Nephron (organoid): ENCODE results near the gene ZNF597.

Experiments used
- H3K27ac Mint-ChIP-seq, 3 experiments: 2 replicates each; pipeline ENCODE4 v1.8.0; 2020; ENCODE audit warnings: mixed read lengths in 3 of 3, mild to moderate bottlenecking in 2 of 3, moderate library complexity in 1 of 3
- H3K27me3 Mint-ChIP-seq: 2 replicates; pipeline ENCODE4 v1.8.0; 2021; ENCODE audit warnings: low read depth, mild to moderate bottlenecking, moderate library complexity, mixed read lengths
- H3K36me3 Mint-ChIP-seq: 2 replicates; pipeline ENCODE4 v1.8.0; 2020; ENCODE audit warnings: low read depth, mixed read lengths
- H3K4me1 Mint-ChIP-seq: 2 replicates; pipeline ENCODE4 v1.8.0; 2020; ENCODE audit warnings: mixed read lengths
- H3K4me3 Mint-ChIP-seq, 3 experiments: 2 replicates each; pipeline ENCODE4 v1.8.0; 2020; ENCODE audit warnings: mild to moderate bottlenecking in 3 of 3, mixed read lengths in 3 of 3, moderate library complexity in 2 of 3
- H3K9me3 Mint-ChIP-seq: 2 replicates; pipeline ENCODE4 v1.8.0; 2020; ENCODE audit warnings: mixed read lengths
- TF ChIP-seq, protein P1 (sequence below), 3 experiments: fragments of 200-600 bp; sonication (generic); IDR thresholded peaks; one replicate each; pipeline ENCODE4 v1.5.0; 2021; ENCODE audit warnings: antibody characterized with exemption in 3 of 3; ENCODE audit not compliant: unreplicated experiment in 3 of 3

ZNF597 gene

DNA sequence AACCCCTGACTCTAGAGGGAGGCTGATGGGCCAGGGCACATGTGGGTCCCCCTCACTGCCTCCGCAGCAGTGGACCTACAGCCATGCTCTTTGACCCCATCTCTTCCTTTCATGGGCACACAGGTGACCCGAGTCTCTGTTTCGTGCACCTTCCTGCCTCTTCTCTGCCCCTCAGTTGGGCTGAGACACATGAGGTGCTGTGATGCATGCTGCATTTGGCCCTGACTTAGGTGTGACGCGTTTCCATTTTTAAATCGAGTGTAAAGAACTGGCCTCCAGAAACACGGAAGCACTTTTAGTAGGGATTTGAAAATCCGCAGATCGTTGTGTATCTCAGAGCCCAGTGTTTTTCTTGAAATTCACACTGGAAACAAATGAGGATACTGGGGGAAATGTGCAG lies 27.4 kb upstream of the ZNF597 start:
- Mint-ChIP-seq H3K36me3 (peaks cover 33% of the 10 kb centered on the region), H3K27ac (no peak overlapping the region), H3K9me3 (no peaks in the 10 kb centered on the region), H3K4me3 (no peak overlapping the region), H3K27me3 (no peaks in the 10 kb centered on the region), H3K4me1 (peaks cover 17% of the 10 kb centered on the region)
- TF ChIP-seq, protein P1, sequence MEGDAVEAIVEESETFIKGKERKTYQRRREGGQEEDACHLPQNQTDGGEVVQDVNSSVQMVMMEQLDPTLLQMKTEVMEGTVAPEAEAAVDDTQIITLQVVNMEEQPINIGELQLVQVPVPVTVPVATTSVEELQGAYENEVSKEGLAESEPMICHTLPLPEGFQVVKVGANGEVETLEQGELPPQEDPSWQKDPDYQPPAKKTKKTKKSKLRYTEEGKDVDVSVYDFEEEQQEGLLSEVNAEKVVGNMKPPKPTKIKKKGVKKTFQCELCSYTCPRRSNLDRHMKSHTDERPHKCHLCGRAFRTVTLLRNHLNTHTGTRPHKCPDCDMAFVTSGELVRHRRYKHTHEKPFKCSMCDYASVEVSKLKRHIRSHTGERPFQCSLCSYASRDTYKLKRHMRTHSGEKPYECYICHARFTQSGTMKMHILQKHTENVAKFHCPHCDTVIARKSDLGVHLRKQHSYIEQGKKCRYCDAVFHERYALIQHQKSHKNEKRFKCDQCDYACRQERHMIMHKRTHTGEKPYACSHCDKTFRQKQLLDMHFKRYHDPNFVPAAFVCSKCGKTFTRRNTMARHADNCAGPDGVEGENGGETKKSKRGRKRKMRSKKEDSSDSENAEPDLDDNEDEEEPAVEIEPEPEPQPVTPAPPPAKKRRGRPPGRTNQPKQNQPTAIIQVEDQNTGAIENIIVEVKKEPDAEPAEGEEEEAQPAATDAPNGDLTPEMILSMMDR (IDR thresholded peaks at IDR 0.05; ENCODE audit: unreplicated experiment in 3 of 3), result no peak

DNA sequence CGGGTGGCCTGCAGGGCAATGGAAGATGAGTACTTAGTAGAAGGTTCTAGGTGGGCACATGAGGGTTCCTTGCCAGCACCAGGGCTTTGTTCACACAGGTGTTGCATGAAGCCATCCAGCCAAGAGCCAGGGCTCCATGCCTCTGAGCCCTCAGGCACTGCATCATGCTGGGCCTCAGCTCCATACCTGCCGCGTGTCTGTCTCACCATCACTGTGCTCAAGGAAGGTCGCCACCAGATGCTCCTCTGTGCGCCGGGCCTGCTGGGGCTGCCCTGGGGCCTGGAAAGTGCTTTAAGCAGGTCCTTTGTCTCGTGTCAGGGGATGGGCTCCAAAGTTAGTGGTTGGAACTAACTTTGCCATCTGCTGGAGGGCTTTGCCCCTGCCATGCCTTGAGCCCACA lies 26.4 kb upstream of the ZNF597 start:
- Mint-ChIP-seq H3K4me3 (no peak overlapping the region), H3K9me3 (no peaks in the 10 kb centered on the region), H3K36me3 (peaks cover 35% of the 10 kb centered on the region), H3K27me3 (no peaks in the 10 kb centered on the region), H3K27ac (no peak overlapping the region), H3K4me1 (peaks cover 17% of the 10 kb centered on the region)
- TF ChIP-seq, protein P1 (IDR thresholded peaks at IDR 0.05; ENCODE audit: unreplicated experiment in 3 of 3), result no peak

DNA sequence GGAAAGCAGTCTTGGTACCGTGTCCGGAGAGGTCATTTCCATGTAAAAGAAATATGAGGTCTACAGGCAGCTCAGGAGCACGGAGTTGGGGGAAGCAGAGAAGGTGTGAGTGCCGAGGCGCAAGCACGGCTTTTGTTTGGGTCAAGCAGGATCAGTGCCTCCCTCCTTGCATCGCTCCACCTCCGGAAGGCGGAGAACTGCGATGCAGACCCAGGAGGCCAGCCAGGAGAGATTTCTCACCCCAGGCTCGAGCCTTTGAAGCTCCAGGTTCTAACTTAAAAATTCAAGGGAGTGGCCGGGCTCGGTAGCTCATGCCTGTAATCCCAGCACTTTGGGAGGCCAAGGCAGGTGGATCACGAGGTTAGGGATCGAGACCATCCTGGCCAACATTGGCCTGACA lies 25.2 kb upstream of the ZNF597 start:
- H3K27me3 Mint-ChIP-seq, result no peaks in the 10 kb centered on the region
- H3K36me3 Mint-ChIP-seq, result peaks cover 39% of the 10 kb centered on the region
- no peak overlapping the region for H3K4me3 Mint-ChIP-seq
- no peaks in the 10 kb centered on the region for H3K9me3 Mint-ChIP-seq
- TF ChIP-seq, protein P1 (IDR thresholded peaks at IDR 0.05; ENCODE audit: unreplicated experiment in 3 of 3), result no peak
- H3K27ac Mint-ChIP-seq, result peak overlapping the region; percentile 20 to 60 (median 44)
- H3K4me1 Mint-ChIP-seq, result peaks cover 24% of the 10 kb centered on the region

DNA sequence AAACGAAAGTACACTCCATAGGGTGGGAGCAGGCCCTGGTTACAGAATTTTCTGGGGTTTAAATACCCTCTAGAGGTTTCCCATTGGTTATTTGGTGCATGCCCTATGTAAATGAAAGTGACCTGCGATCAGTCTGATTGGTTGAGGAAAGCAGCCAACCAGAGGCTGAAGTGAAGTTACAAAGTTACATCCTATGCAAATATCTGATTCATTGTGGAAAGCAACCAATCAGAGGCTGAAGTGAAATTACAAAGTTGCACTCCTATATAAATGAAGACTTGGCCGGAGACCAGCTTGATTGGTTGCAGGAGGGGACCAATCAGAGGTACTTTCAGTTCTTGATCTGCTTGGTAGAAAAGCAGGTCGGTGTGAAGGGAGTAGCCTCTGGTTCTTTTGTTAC lies 24.6 kb upstream of the ZNF597 start:
- no peaks in the 10 kb centered on the region for H3K27me3 Mint-ChIP-seq
- H3K27ac Mint-ChIP-seq, result peak overlapping the region; percentile 20 to 60 (median 44)
- no peak overlapping the region for H3K4me3 Mint-ChIP-seq
- H3K4me1 Mint-ChIP-seq, result peaks cover 24% of the 10 kb centered on the region
- H3K36me3 Mint-ChIP-seq, result peaks cover 36% of the 10 kb centered on the region
- no peaks in the 10 kb centered on the region for H3K9me3 Mint-ChIP-seq
- TF ChIP-seq, protein P1 (IDR thresholded peaks at IDR 0.05; ENCODE audit: unreplicated experiment in 3 of 3), result no peak

DNA sequence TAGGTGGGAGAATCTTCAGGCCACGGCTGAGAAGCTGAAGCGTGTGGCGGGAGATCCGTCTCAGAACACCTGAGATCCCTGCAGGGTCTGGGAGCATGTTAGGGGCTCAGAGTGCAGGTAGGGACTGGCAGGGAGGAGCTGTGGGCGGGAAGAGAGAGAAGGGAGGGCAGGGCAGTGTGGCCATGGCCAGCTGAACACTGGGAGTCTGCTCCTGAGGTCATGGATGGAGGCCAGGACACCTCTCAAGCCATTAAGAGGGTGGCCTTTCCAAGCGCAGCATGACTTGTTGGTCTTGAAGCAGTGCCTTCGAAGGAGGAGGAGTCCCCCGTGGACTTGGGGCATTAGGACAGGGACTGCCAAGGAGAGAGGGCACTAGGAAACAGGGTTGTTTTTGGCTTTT lies 23.9 kb upstream of the ZNF597 start:
- no peak overlapping the region for H3K27ac Mint-ChIP-seq
- H3K27me3 Mint-ChIP-seq, result no peaks in the 10 kb centered on the region
- TF ChIP-seq, protein P1 (IDR thresholded peaks at IDR 0.05; ENCODE audit: unreplicated experiment in 3 of 3), result no peak
- H3K9me3 Mint-ChIP-seq, result no peaks in the 10 kb centered on the region
- H3K4me1 Mint-ChIP-seq, result peaks cover 29% of the 10 kb centered on the region
- H3K36me3 Mint-ChIP-seq, result peaks cover 32% of the 10 kb centered on the region
- H3K4me3 Mint-ChIP-seq, result no peak overlapping the region

DNA sequence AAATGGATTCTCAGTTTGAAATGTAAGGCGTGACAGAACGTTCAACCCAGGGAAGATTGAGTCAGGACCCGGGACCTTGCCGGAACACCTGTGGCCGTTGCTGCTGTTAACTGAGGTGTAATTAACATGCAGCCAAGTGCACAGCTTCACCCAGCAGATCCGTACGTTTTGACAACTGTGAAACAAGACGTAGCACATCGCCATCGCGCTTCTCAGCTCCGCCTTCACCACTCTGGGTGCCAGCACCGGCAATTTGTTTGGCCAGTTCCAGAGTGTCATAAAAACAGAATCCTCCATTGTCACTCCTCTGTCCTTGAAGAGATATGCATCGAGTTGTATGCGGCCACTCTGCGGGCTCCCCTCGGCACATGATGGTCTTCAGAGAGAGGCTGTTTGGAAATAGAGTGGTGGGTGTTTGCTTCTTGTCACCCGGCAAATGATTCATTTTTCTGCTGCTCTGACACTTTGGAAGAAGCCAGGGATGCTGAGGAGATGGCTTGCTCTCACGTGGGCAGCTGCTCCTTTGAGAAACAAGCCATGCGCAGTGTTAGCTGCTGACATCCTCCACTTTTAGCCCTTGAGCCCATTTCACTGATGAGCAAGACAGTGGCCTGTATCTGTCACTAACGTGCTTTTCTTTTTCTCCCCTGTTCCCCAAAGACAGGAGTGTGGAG lies 22.7 kb upstream of the ZNF597 start:
- Mint-ChIP-seq H3K4me1 (peaks cover 38% of the 10 kb centered on the region), H3K9me3 (no peaks in the 10 kb centered on the region), H3K36me3 (peaks cover 32% of the 10 kb centered on the region), H3K27ac (no peak overlapping the region), H3K4me3 (no peak overlapping the region), H3K27me3 (no peaks in the 10 kb centered on the region)
- TF ChIP-seq, protein P1 (IDR thresholded peaks at IDR 0.05; ENCODE audit: unreplicated experiment in 3 of 3), result no peak
